GM12874 (cell line): ENCODE results near the gene CYP27A1.

ENCODE experiments used
- TF ChIP-seq, protein P1 (sequence below): IDR thresholded peaks from 2 replicates; pipeline ENCODE4 v1.5.1; 2011; ENCODE audit warnings: low read depth, mild to moderate bottlenecking, control low read depth, low read length, moderate library complexity; ENCODE audit not compliant: insufficient read depth

CYP27A1 gene

GRCh38 chr2:218858671-218859555, 77.0 kb downstream of the CYP27A1 start:
- TF ChIP-seq, protein P1, sequence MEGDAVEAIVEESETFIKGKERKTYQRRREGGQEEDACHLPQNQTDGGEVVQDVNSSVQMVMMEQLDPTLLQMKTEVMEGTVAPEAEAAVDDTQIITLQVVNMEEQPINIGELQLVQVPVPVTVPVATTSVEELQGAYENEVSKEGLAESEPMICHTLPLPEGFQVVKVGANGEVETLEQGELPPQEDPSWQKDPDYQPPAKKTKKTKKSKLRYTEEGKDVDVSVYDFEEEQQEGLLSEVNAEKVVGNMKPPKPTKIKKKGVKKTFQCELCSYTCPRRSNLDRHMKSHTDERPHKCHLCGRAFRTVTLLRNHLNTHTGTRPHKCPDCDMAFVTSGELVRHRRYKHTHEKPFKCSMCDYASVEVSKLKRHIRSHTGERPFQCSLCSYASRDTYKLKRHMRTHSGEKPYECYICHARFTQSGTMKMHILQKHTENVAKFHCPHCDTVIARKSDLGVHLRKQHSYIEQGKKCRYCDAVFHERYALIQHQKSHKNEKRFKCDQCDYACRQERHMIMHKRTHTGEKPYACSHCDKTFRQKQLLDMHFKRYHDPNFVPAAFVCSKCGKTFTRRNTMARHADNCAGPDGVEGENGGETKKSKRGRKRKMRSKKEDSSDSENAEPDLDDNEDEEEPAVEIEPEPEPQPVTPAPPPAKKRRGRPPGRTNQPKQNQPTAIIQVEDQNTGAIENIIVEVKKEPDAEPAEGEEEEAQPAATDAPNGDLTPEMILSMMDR = no peak

GRCh38 chr2:218859556-218859987, 77.6 kb downstream of the CYP27A1 start, which contains the start of gene WNT6:
TSS of gene WNT6 (plus strand) at chr2:218859805. CDS start at chr2:218860038, 233 bp downstream.
- TF ChIP-seq, protein P1 = no peak

- TF ChIP-seq, protein P1 = no peak
Observed at GRCh38 chr2:218859988-218860831, 78.3 kb downstream of the CYP27A1 start.

DNA sequence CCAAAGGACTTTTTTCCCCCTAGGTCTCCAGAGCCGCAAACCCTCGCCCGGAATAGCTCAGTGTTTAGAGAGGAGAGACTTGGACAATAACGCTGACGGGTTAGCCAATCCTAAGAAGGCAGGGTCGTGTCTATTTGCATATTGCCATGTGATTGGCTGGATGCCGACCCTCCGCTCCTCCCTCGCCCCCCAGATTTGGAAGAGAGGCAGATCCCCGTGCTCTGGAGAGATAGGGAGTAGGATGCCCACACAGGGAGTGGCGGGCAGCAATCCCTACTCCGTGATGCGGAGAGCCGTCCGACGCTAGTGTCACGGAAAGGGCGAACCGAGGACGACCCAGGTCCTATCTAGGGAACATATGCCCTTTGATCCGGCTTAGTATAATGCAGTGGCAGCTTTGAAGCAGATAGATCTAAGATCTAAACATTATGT, 79.0 kb downstream of the CYP27A1 start:
- TF ChIP-seq, protein P1 = no peak

GRCh38 chr2:218861645-218862318, 79.8 kb downstream of the CYP27A1 start:
- TF ChIP-seq, protein P1 = no peak

- TF ChIP-seq, protein P1 = no peak
Observed at GRCh38 chr2:218863021-218863520, 81.1 kb downstream of the CYP27A1 start.
